LNCaP clone FGC (cell line): ENCODE measurements around the gene EZR.

Experiments used
- DNase-seq: peaks from one replicate; pipeline ENCODE4 v3.0.0-alpha.2; 2011; ENCODE audit warnings: low read depth
- H3K4me3 ChIP-seq: 2 replicates; pipeline ENCODE4 v1.5.1; 2011; ENCODE audit warnings: mild to moderate bottlenecking, low read depth, low read length, control low read depth
- TF ChIP-seq, protein P1 (sequence below): IDR thresholded peaks from 2 replicates; pipeline ENCODE4 v1.5.1; 2012; ENCODE audit warnings: mild to moderate bottlenecking; ENCODE audit not compliant: control insufficient read depth, insufficient read depth; ENCODE audit errors: extremely low read depth

EZR gene

GRCh38 chr6:158759966-158760617 lies 59.1 kb downstream of the EZR start:
- TF ChIP-seq, protein P1, sequence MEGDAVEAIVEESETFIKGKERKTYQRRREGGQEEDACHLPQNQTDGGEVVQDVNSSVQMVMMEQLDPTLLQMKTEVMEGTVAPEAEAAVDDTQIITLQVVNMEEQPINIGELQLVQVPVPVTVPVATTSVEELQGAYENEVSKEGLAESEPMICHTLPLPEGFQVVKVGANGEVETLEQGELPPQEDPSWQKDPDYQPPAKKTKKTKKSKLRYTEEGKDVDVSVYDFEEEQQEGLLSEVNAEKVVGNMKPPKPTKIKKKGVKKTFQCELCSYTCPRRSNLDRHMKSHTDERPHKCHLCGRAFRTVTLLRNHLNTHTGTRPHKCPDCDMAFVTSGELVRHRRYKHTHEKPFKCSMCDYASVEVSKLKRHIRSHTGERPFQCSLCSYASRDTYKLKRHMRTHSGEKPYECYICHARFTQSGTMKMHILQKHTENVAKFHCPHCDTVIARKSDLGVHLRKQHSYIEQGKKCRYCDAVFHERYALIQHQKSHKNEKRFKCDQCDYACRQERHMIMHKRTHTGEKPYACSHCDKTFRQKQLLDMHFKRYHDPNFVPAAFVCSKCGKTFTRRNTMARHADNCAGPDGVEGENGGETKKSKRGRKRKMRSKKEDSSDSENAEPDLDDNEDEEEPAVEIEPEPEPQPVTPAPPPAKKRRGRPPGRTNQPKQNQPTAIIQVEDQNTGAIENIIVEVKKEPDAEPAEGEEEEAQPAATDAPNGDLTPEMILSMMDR, result no peak
- DNase-seq, result no peak
- no peak overlapping the region for H3K4me3 ChIP-seq

- TF ChIP-seq, protein P1, result no peak
- no peak for DNase-seq
- H3K4me3 ChIP-seq, result no peak overlapping the region
These were observed 60.2 kb downstream of the EZR start for GRCh38 chr6:158758941-158759479.

DNA sequence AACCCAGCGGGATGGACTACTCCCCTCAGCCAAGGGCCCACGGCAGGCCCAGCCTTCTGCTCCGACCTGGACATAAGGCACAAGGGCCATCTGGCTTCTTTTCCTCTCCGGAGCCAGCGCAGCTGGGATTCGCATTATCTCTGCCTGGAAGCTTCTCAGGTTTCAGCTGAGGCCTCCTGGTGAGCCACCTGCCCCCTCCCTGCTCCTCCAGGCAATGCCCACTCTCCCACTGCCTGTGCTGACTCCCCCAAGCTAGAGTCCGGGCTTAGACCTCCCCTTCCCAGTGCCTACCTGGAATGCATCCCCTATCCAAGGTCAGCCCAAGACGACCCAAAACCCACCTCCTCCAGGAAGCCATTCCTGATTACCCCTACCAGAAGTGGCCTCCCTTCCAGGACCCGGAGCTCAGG lies 60.7 kb downstream of the EZR start:
- no peak overlapping the region for H3K4me3 ChIP-seq
- TF ChIP-seq, protein P1, result no peak
- DNase-seq, result no peak

DNA sequence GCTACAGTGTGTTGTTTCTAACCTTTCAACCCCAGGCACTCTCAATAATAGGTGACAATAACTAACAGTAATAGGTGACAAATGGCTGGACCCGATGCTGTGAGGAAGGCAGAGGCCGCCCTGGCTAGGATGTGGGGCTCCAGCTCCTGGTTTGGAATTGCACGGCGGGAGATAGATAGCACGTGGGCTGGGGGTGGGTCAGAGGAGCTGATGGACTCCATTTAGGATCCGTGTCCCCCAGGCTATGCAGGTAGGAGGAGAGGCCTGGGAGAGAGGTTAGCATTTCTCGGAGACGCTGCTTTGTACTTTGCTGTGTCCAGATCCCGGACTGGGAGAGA lies 61.4 kb downstream of the EZR start:
- H3K4me3 ChIP-seq, result no peak overlapping the region
- TF ChIP-seq, protein P1, result no peak
- no peak for DNase-seq

- no peak overlapping the region for H3K4me3 ChIP-seq
- TF ChIP-seq, protein P1, result no peak
- no peak for DNase-seq
These were observed 62.0 kb downstream of the EZR start for GRCh38 chr6:158756977-158757752.

DNA sequence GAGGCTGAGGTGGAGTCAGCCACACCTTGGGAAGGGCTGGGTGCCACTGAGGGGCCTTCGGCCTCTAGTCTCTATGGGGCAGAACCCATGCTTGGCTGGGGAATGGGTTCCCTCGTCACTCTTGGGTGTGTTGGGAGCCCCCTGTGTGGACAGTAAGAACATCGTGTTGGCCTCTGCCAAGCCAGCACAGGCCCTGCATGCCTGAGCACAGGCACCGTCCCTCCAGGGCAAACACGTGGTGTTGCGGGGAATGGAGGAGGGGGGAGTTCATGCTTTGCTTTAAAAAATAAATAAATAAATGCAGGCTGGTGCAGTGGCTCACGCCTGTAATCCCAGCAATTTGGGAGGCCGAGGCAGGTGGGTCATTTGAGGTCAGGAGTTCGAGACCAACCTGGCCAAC lies 63.0 kb downstream of the EZR start:
- DNase-seq, result no peak
- no peak overlapping the region for H3K4me3 ChIP-seq
- TF ChIP-seq, protein P1, result no peak
